Colonic mucosa (tissue), 4 donors: ENCODE results near the gene TOLLIP. TPM values are rescaled to one million over a fixed set of nuclear protein-coding genes. Genes with fewer than 3 reads are reported as not detected.

Source experiments
- DNase-seq: peaks from one replicate; pipeline ENCODE4 v3.0.0-alpha.2; 2020
- H3K27ac ChIP-seq: fragments of 200-600 bp; one replicate; pipeline ENCODE4 v1.8.0; 2021
- H3K27me3 ChIP-seq: fragments of 200-600 bp; one replicate; pipeline ENCODE4 v1.8.0; 2021
- H3K36me3 ChIP-seq: fragments of 200-600 bp; one replicate; pipeline ENCODE4 v1.8.0; 2021
- H3K4me1 ChIP-seq: fragments of 200-600 bp; one replicate; pipeline ENCODE4 v1.8.0; 2021; ENCODE audit warnings: mild to moderate bottlenecking
- H3K4me3 ChIP-seq: fragments of 200-600 bp; one replicate; pipeline ENCODE4 v1.8.0; 2021
- H3K9ac ChIP-seq, 2 donors: one replicate each; pipeline ENCODE4 v1.7.0; 2013; ENCODE audit warnings: control low read depth in 2 of 2, low read depth in 2 of 2, low read length in 2 of 2
- H3K9me3 ChIP-seq: fragments of 200-600 bp; one replicate; pipeline ENCODE4 v1.8.0; 2021
- intact Hi-C: fragments of 100-400 bp; cut with DNase I; formaldehyde crosslinking; loops from one replicate; pipeline ENCODE4 v1.14.1; 2022
- total RNA-seq, 2 donors: library from RNA; stranded (reverse); fragmentation: NEBNext Ultra II Directional in 1 of 2; extraction: Animal tissue kit (Norgen Biotek cat#: 25700) in 1 of 2; gene quantifications; one replicate each; pipeline ENCODE4 v1.2.1, GENCODE V29; 2021
- TF ChIP-seq, protein P1 (sequence below): fragments of 200-600 bp; IDR thresholded peaks from one replicate; pipeline ENCODE4 v1.8.0; 2022; ENCODE audit warnings: antibody characterized with exemption, mild to moderate bottlenecking
- donor health status: healthy.
- donor health status: DM: no; HTN: no; CAD: no.
- donor health status: DM: no; HTN: no; CAD: no.

Gene TOLLIP
- total RNA-seq, 2 donors from 2014 or later, result 49.8 to 59.7 TPM

DNA sequence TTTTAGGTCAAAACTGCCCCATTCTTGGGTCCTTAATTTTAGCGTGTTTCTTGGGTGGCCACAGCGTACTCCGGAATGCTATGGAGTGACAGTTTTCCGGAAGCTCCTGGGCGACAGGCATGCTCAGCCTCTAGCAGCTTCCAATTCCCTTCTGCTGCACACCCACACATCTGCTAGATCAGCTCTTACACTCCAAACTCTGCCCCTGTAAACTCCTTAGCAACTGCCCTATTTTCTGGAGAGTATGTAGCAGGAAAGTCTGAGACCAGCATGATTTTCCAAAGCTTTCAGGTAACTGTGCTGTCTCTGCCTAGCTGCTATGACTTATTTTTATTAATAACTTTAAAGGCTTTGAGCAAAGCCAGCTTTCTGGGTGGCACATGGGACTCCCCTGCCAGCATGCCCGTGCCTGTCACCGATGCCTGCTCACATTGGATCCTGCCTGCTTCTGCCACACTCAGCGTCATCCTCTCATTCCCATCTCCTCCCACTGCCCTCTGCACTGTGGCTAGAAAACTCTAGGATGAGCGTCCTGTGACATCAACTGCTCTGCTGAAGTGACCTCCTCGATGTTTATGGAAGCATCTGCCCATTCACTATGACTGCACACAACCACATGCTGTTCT, 17.3 kb downstream of the TOLLIP start:
- H3K27me3 ChIP-seq, result no peaks in the 10 kb centered on the region
- TF ChIP-seq, protein P1, sequence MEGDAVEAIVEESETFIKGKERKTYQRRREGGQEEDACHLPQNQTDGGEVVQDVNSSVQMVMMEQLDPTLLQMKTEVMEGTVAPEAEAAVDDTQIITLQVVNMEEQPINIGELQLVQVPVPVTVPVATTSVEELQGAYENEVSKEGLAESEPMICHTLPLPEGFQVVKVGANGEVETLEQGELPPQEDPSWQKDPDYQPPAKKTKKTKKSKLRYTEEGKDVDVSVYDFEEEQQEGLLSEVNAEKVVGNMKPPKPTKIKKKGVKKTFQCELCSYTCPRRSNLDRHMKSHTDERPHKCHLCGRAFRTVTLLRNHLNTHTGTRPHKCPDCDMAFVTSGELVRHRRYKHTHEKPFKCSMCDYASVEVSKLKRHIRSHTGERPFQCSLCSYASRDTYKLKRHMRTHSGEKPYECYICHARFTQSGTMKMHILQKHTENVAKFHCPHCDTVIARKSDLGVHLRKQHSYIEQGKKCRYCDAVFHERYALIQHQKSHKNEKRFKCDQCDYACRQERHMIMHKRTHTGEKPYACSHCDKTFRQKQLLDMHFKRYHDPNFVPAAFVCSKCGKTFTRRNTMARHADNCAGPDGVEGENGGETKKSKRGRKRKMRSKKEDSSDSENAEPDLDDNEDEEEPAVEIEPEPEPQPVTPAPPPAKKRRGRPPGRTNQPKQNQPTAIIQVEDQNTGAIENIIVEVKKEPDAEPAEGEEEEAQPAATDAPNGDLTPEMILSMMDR, result no peak
- no peaks in the 10 kb centered on the region for H3K9me3 ChIP-seq
- intact Hi-C loops, result loop anchor here (10.0 kb wide), 1 partner anchor 223 kb away; no protein-coding TSS in a partner anchor
- no peak overlapping the region for H3K27ac ChIP-seq
- H3K4me3 ChIP-seq, result no peak overlapping the region
- H3K4me1 ChIP-seq, result no peaks in the 10 kb centered on the region
- H3K36me3 ChIP-seq, result peaks cover 18% of the 10 kb centered on the region
- no peak overlapping the region for H3K9ac ChIP-seq
- no peak for DNase-seq

- Histone ChIP-seq H3K27me3 (no peaks in the 10 kb centered on the region), H3K27ac (no peak overlapping the region), H3K4me1 (no peaks in the 10 kb centered on the region), H3K4me3 (no peak overlapping the region), H3K36me3 (peaks cover 18% of the 10 kb centered on the region), H3K9ac (no peak overlapping the region), H3K9me3 (no peaks in the 10 kb centered on the region)
- DNase-seq, result no peak
- intact Hi-C loops, result loop anchor here (10.0 kb wide), 1 partner anchor 223 kb away; no protein-coding TSS in a partner anchor
- TF ChIP-seq, protein P1, result no peak
Observed at GRCh38 chr11:1291295-1292017, 18.0 kb downstream of the TOLLIP start.

DNA sequence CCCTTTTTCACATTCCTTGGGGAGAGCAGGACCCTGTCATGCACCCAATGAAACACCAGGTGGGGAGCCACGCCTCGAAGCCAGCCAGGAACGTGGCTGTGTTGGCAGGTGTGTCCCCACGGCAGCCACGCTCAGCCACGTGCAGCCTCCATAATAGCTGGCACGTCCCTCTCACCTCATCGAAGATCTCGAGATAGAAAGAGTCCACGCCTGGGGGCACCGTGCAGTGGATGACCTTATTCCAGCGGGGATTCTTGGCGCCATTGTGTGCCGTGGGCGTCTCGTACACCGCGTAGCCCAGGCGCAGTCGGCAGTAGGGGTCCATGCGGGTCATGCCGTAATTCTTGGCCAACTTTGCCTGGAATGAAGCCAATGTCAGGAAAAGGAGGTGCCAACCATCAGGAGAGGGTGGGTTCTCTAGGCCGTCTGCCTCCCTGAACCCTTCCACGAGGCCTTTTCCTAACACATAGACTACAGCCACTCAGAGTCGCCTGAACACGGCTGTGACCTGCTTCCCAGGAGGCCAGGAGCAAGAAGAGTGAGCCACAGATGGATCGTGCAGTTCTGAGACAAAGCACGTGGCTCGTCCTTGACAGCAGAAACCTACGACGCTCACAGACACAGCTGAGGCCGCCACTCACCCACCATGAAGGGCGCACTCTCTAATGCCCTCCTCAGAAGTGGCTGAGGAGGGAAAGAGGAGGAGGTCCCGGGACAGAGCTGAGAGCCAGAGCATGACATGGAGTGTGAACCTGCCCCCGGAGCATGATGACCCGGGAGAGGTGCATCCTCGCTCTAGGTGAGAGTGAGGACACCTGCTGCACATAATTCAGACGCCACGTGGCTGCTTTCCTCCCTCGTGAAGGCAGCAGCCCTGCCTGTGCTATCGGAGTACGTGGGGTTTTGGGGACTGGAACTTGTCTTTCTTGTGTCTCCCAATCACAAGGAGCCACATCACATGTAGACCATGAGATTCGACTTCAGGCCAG, 19.1 kb downstream of the TOLLIP start:
- DNase-seq, result no peak
- no peaks in the 10 kb centered on the region for H3K4me1 ChIP-seq
- H3K36me3 ChIP-seq, result peaks cover 21% of the 10 kb centered on the region
- TF ChIP-seq, protein P1, result no peak
- intact Hi-C loops, result loop anchor here (10.0 kb wide), 1 partner anchor 224 kb away; no protein-coding TSS in a partner anchor
- no peaks in the 10 kb centered on the region for H3K9me3 ChIP-seq
- H3K27me3 ChIP-seq, result no peaks in the 10 kb centered on the region
- H3K4me3 ChIP-seq, result no peak overlapping the region
- no peak overlapping the region for H3K9ac ChIP-seq
- no peak overlapping the region for H3K27ac ChIP-seq

GRCh38 chr11:1289211-1289935, 20.1 kb downstream of the TOLLIP start:
- DNase-seq, result no peak
- Histone ChIP-seq H3K9ac (no peak overlapping the region), H3K9me3 (no peaks in the 10 kb centered on the region), H3K36me3 (peaks cover 21% of the 10 kb centered on the region), H3K4me1 (no peaks in the 10 kb centered on the region), H3K27ac (no peak overlapping the region), H3K27me3 (no peaks in the 10 kb centered on the region), H3K4me3 (no peak overlapping the region)
- intact Hi-C loops, result no loop called here
- TF ChIP-seq, protein P1, result no peak
